GM20431 (cell line): ENCODE data around the gene PTOV1.

ENCODE experiments used
- in situ Hi-C: fragments of 300-500 bp; cut with MseI, MboI; formaldehyde crosslinking; loops from one replicate; pipeline ENCODE4 v1.15.0; 2020; ENCODE audit warnings: low sequenced_read_pairs; ENCODE audit not compliant: unreplicated experiment

PTOV1 gene

GRCh38 chr19:49850487-49851342 is at the start of gene PTOV1:
TSS of gene PTOV1 (plus strand) at chr19:49851159.
- in situ Hi-C loops: no loop called here

- in situ Hi-C loops: no loop called here
Observed at GRCh38 chr19:49801401-49801888, 49.5 kb upstream of the PTOV1 start.

- in situ Hi-C loops: no loop called here
Observed at GRCh38 chr19:49801966-49802661, 48.8 kb upstream of the PTOV1 start.

GRCh38 chr19:49802836-49803528 is 48.0 kb upstream of the PTOV1 start:
- in situ Hi-C loops: no loop called here

GRCh38 chr19:49803529-49803856 is 47.5 kb upstream of the PTOV1 start:
- in situ Hi-C loops: no loop called here

GRCh38 chr19:49805822-49806619 is 44.9 kb upstream of the PTOV1 start:
- in situ Hi-C loops: no loop called here

GRCh38 chr19:49806620-49806959 is 44.4 kb upstream of the PTOV1 start:
- in situ Hi-C loops: no loop called here

- in situ Hi-C loops: no loop called here
Observed at GRCh38 chr19:49807058-49807903, 43.7 kb upstream of the PTOV1 start.

- in situ Hi-C loops: no loop called here
Observed at GRCh38 chr19:49807904-49808675, 42.9 kb upstream of the PTOV1 start.

GRCh38 chr19:49808711-49809159 is 42.2 kb upstream of the PTOV1 start:
- in situ Hi-C loops: no loop called here

- in situ Hi-C loops: no loop called here
Observed at GRCh38 chr19:49809160-49809940, 41.6 kb upstream of the PTOV1 start.

GRCh38 chr19:49809941-49810389 is 41.0 kb upstream of the PTOV1 start:
- in situ Hi-C loops: no loop called here

GRCh38 chr19:49811328-49811727 is 39.6 kb upstream of the PTOV1 start:
- in situ Hi-C loops: no loop called here

GRCh38 chr19:49812452-49812996 is 38.4 kb upstream of the PTOV1 start:
- in situ Hi-C loops: no loop called here

GRCh38 chr19:49812997-49813861 is 37.7 kb upstream of the PTOV1 start, which contains the start of gene FUZ:
TSS of gene FUZ (minus strand) at chr19:49813292. CDS start at chr19:49813106, 186 bp downstream.
- in situ Hi-C loops: no loop called here

- in situ Hi-C loops: no loop called here
Observed at GRCh38 chr19:49814010-49814409, 36.9 kb upstream of the PTOV1 start.
